PC-9 (cell line): Measurements from ENCODE around the gene PITPNM2.

ENCODE experiments used
- EZH2 ChIP-seq: fragments of 200-600 bp; sonication (generic); IDR thresholded peaks from 2 replicates; pipeline ENCODE4 v1.8.0; 2017; ENCODE audit warnings: antibody characterized with exemption, low read depth
- TF ChIP-seq, protein P1 (sequence below): fragments of 200-600 bp; sonication (generic); conservative IDR thresholded peaks from 2 replicates; pipeline ENCODE4 v1.6.1; 2017; ENCODE audit warnings: mixed run types, antibody characterized with exemption, mild to moderate bottlenecking, moderate library complexity

DNA sequence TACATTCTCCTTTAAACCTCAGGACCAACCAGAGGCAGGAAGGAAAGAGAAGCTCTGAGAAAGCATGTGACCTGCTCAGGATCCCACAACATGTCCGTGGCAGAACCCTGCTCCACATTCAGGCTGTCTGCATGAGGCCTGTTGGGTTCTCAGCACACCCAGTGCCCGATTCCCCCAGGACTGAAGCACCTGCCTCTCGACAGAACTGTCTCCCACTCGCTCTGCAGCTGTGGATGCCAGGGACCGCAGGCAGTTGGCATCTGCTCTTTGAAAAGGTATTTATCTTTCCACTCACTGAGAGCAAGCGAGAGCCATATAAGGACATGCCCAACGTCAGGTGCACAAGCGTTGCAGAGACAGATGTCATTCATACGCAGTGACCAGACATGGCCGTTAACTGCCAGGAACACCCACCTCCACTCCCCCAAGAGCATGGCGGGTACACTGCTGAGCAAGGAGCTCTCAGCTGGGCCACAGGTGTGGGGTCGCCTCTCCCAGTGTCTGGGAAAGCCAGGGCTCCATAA, 18.9 kb downstream of the PITPNM2 start:
- TF ChIP-seq EZH2, result no peak
- TF ChIP-seq, protein P1, sequence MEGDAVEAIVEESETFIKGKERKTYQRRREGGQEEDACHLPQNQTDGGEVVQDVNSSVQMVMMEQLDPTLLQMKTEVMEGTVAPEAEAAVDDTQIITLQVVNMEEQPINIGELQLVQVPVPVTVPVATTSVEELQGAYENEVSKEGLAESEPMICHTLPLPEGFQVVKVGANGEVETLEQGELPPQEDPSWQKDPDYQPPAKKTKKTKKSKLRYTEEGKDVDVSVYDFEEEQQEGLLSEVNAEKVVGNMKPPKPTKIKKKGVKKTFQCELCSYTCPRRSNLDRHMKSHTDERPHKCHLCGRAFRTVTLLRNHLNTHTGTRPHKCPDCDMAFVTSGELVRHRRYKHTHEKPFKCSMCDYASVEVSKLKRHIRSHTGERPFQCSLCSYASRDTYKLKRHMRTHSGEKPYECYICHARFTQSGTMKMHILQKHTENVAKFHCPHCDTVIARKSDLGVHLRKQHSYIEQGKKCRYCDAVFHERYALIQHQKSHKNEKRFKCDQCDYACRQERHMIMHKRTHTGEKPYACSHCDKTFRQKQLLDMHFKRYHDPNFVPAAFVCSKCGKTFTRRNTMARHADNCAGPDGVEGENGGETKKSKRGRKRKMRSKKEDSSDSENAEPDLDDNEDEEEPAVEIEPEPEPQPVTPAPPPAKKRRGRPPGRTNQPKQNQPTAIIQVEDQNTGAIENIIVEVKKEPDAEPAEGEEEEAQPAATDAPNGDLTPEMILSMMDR, result no peak
